H1 (cell line): ENCODE measurements around the gene GPN2. TPM values are rescaled to one million over a fixed set of nuclear protein-coding genes. Genes with fewer than 3 reads are reported as not detected.

Experiments
- CTCF ChIA-PET: fragments of 300-600 bp; sonication (Branson Sonifier 250); formaldehyde crosslinking; loops from one replicate; lab custom pipeline; 2021; ENCODE audit not compliant: partially characterized antibody; lab: Charles Lee
- POLR2A ChIA-PET: fragments of 300-600 bp; sonication (Branson Sonifier 250); formaldehyde crosslinking; loops from one replicate; lab custom pipeline; 2021; ENCODE audit warnings: inconsistent platforms; ENCODE audit not compliant: partially characterized antibody; lab: Charles Lee
- DNase-seq, 2 experiments: peaks; one replicate each; pipeline versions ENCODE4 v3.0.0 to v3.0.0-alpha.2; 2010 to 2022; ENCODE audit warnings: low spot score in 2 of 2, low read depth in 1 of 2, mixed read lengths in 1 of 2
- FAIRE-seq: peaks from 2 replicates; lab custom pipeline; 2011; peaks lifted over from hg19 to GRCh38; lab: Jason Lieb, UNC
- H2AFZ ChIP-seq: 2 replicates; pipeline ENCODE4 v1.8.1; 2012; ENCODE audit warnings: low read length, inconsistent platforms
- H2AK5ac ChIP-seq: 2 replicates; pipeline ENCODE4 v1.6.1; 2013; ENCODE audit warnings: low read depth, low read length
- H2BK120ac ChIP-seq: replicated peaks from 2 replicates; pipeline ENCODE3; 2013; ENCODE audit warnings: low read depth, low read length, inconsistent platforms
- H2BK12ac ChIP-seq: 2 replicates; pipeline ENCODE4 v1.6.1; 2013; ENCODE audit warnings: low read depth, low read length
- H2BK15ac ChIP-seq: 2 replicates; pipeline ENCODE4 v1.6.1; 2013; ENCODE audit warnings: low read length
- H2BK20ac ChIP-seq: 2 replicates; pipeline ENCODE4 v1.6.1; 2013; ENCODE audit warnings: low read length
- H2BK5ac ChIP-seq: 2 replicates; pipeline ENCODE4 v1.6.1; 2013; ENCODE audit warnings: low read depth, low read length
- H3K14ac ChIP-seq: 2 replicates; pipeline ENCODE4 v1.6.1; 2013; ENCODE audit warnings: inconsistent platforms; ENCODE audit not compliant: insufficient read length
- H3K18ac ChIP-seq: 2 replicates; pipeline ENCODE4 v1.6.1; 2013; ENCODE audit warnings: low read length; ENCODE audit errors: extremely low read depth
- H3K23ac ChIP-seq: 2 replicates; pipeline ENCODE4 v1.6.1; 2013; ENCODE audit warnings: inconsistent platforms; ENCODE audit not compliant: insufficient read length
- H3K23me2 ChIP-seq: 2 replicates; pipeline ENCODE4 v1.6.1; 2013; ENCODE audit warnings: low read depth, low read length
- H3K27ac ChIP-seq: 2 replicates; pipeline ENCODE4 v1.6.1; 2011; ENCODE audit warnings: low read depth, low read length, inconsistent platforms
- H3K27me3 ChIP-seq, 4 experiments: replicated peaks in 1 of 4; 1 replicate in 1 of 4; 2 replicates in 3 of 4; pipeline versions ENCODE4 v1.6.1 to v1.8.1; 2011 to 2013; ENCODE audit warnings: low read length in 3 of 4, mild to moderate bottlenecking in 3 of 4, inconsistent platforms in 2 of 4, mixed read lengths in 2 of 4, moderate library complexity in 1 of 4; ENCODE audit not compliant: control insufficient read depth in 3 of 4, insufficient read depth in 3 of 4; ENCODE audit errors: extremely low read depth in 1 of 4
- H3K36me3 ChIP-seq, 4 experiments: 2 replicates each; pipeline versions ENCODE4 v1.6.1 to v1.8.1; 2011 to 2013; ENCODE audit warnings: mild to moderate bottlenecking in 4 of 4, low read length in 3 of 4, moderate library complexity in 2 of 4, control low read depth in 1 of 4, inconsistent platforms in 1 of 4; ENCODE audit not compliant: insufficient read depth in 4 of 4, control insufficient read depth in 2 of 4
- H3K4ac ChIP-seq: replicated peaks from 2 replicates; pipeline ENCODE3; 2013; ENCODE audit warnings: low read length, low read depth, mixed read lengths, inconsistent platforms; ENCODE audit not compliant: insufficient read length
- H3K4me1 ChIP-seq, 4 experiments: replicated peaks in 1 of 4; 1 replicate in 1 of 4; 2 replicates in 3 of 4; pipeline versions ENCODE4 v1.6.1 to v1.8.1; 2011 to 2013; ENCODE audit warnings: low read length in 3 of 4, inconsistent platforms in 2 of 4, mixed read lengths in 1 of 4; ENCODE audit not compliant: insufficient read depth in 4 of 4, control insufficient read depth in 3 of 4
- H3K4me2 ChIP-seq, 2 experiments: 2 replicates each; pipeline versions ENCODE4 v1.6.1 to v1.8.1; 2011 to 2013; ENCODE audit warnings: low read depth in 2 of 2, low read length in 2 of 2, control low read depth in 1 of 2, inconsistent platforms in 1 of 2, mild to moderate bottlenecking in 1 of 2; ENCODE audit not compliant: insufficient read depth in 1 of 2
- H3K4me3 ChIP-seq, 4 experiments: fragments of 200-600, 300-600 bp in 1 of 4; sonication (generic), shearing (Covaris generic), sonication (Bioruptor Twin) in 1 of 4; 2 replicates each; pipeline versions ENCODE4 v1.5.1 to v1.8.1; 2011 to 2016; ENCODE audit warnings: low read length in 4 of 4, low read depth in 3 of 4, control low read depth in 2 of 4, inconsistent platforms in 2 of 4, mild to moderate bottlenecking in 2 of 4, mixed read lengths in 1 of 4, moderate library complexity in 1 of 4; ENCODE audit not compliant: insufficient read depth in 2 of 4; ENCODE audit errors: extremely low read depth in 1 of 4
- H3K56ac ChIP-seq: replicated peaks from 2 replicates; pipeline ENCODE3; 2013; ENCODE audit warnings: low read depth, mild to moderate bottlenecking, mixed read lengths, low read length, inconsistent platforms; ENCODE audit not compliant: insufficient read length
- H3K79me1 ChIP-seq: 2 replicates; pipeline ENCODE4 v1.6.1; 2013; ENCODE audit warnings: low read depth, low read length, control low read depth
- H3K79me2 ChIP-seq, 2 experiments: 2 replicates each; pipeline versions ENCODE4 v1.6.1 to v1.8.1; 2012 to 2013; ENCODE audit warnings: low read length in 2 of 2, mild to moderate bottlenecking in 2 of 2, inconsistent platforms in 1 of 2; ENCODE audit not compliant: insufficient read depth in 2 of 2, control insufficient read depth in 1 of 2
- H3K9ac ChIP-seq, 4 experiments: replicated peaks in 1 of 4; 1 replicate in 1 of 4; 2 replicates in 3 of 4; pipeline versions ENCODE4 v1.6.1 to v1.8.1; 2011 to 2013; ENCODE audit warnings: low read depth in 3 of 4, low read length in 3 of 4, control low read depth in 2 of 4, mild to moderate bottlenecking in 2 of 4, moderate library complexity in 2 of 4, inconsistent platforms in 1 of 4; ENCODE audit errors: extremely low read depth in 1 of 4
- H3K9me3 ChIP-seq, 2 experiments: 2 replicates each; pipeline versions ENCODE4 v1.6.1 to v1.8.1; 2012 to 2013; ENCODE audit warnings: mild to moderate bottlenecking in 2 of 2, moderate library complexity in 2 of 2, control low read depth in 1 of 2, inconsistent platforms in 1 of 2, low read depth in 1 of 2, low read length in 1 of 2, mixed read lengths in 1 of 2; ENCODE audit not compliant: insufficient read depth in 2 of 2
- H4K20me1 ChIP-seq, 2 experiments: replicated peaks in 1 of 2; 2 replicates each; pipeline versions ENCODE3 to v1.8.1; 2011 to 2013; ENCODE audit warnings: inconsistent platforms in 2 of 2, low read length in 2 of 2, mild to moderate bottlenecking in 1 of 2; ENCODE audit not compliant: insufficient read depth in 2 of 2, control insufficient read depth in 1 of 2
- H4K5ac ChIP-seq: 2 replicates; pipeline ENCODE4 v1.6.1; 2013; ENCODE audit warnings: low read length, low read depth, mixed read lengths, inconsistent platforms; ENCODE audit not compliant: insufficient read length
- H4K8ac ChIP-seq: 2 replicates; pipeline ENCODE4 v1.8.0; 2013; ENCODE audit warnings: mild to moderate bottlenecking, moderate library complexity, low read length, inconsistent platforms; ENCODE audit not compliant: insufficient read depth; ENCODE audit errors: extremely low read depth
- H4K91ac ChIP-seq: replicated peaks from 2 replicates; pipeline ENCODE3; 2013; ENCODE audit warnings: low read length, mixed read lengths, inconsistent platforms; ENCODE audit not compliant: insufficient read length
- MAFK ChIP-seq: IDR thresholded peaks from 2 replicates; pipeline ENCODE4 v1.6.1; 2012; ENCODE audit warnings: low read depth, mild to moderate bottlenecking, improper control_type of control experiment, low read length
- SP2 ChIP-seq: IDR thresholded peaks from 2 replicates; pipeline ENCODE4 v1.6.1; 2012; ENCODE audit warnings: mild to moderate bottlenecking, low read length, inconsistent platforms
- TAF7 ChIP-seq: optimal IDR thresholded peaks from 2 replicates; pipeline ENCODE3; 2011; ENCODE audit warnings: low read depth, mild to moderate bottlenecking, inconsistent platforms, low read length, moderate library complexity, borderline replicate concordance
- TEAD4 ChIP-seq: IDR thresholded peaks from 2 replicates; pipeline ENCODE4 v1.6.1; 2012; ENCODE audit warnings: low read depth, low read length, inconsistent platforms, mixed read lengths
- WGBS, 2 experiments: shearing (Covaris generic) in 1 of 2; methylation state at CpG; one replicate each; pipeline versions ENCODE4 v1.1.6 to v1.1.7; 2013 to 2015; ENCODE audit warnings: low lambda C conversion rate in 2 of 2, mixed read lengths in 2 of 2, inconsistent platforms in 1 of 2, low coverage in 1 of 2, missing lambda C conversion rate in 1 of 2; ENCODE audit not compliant: insufficient replicate concordance in 2 of 2, insufficient coverage in 1 of 2, insufficient read length in 1 of 2; ENCODE audit errors: extremely low coverage in 1 of 2, missing lambda C conversion rate in 1 of 2; 5-methylcytosine and 5-hydroxymethylcytosine counted together
- polyA plus RNA-seq, 7 experiments: library from polyadenylated mRNA; depleted of rRNA in 3 of 7; stranded (reverse) in 5 of 7; unstranded in 2 of 7; fragments of >200 nt in 5 of 7; fragments of 200-250 nt in 2 of 7; gene quantifications; 1 replicate in 5 of 7; 2 replicates in 1 of 7; 4 replicates in 1 of 7; pipeline versions ENCODE4 v1.2.1 to v1.2.3, GENCODE V29; 2011 to 2013; ENCODE audit warnings: missing spikeins in 2 of 7, mixed read lengths in 2 of 7
- total RNA-seq: library from RNA; stranded (reverse); fragmentation: NEBNext Ultra II Directional; extraction: Animal tissue kit (Norgen Biotek cat#: 25700); gene quantifications from 2 replicates; pipeline ENCODE4 v1.2.1, GENCODE V29; 2021

GPN2 gene
- total and polyA plus RNA-seq, 2 of the 8 experiments (the other 6 are each of a cell fraction or from before 2014, with no cell fraction given), result 27.3 to 36.8 TPM

GRCh38 chr1:26856181-26856580, 33.9 kb downstream of the GPN2 start:
- WGBS, 2 experiments, result 82% methylated on average over 11 of the region's 11 CpGs; no CpG with 5 or more reads in 1 of the 2 experiments
- DNase-seq (no peak), FAIRE-seq (no peak)
- Histone ChIP-seq H2AK5ac (no peak overlapping the region), H3K27me3 (no peaks in the 10 kb centered on the region; a peak in 1 of 7 replicates), H3K4ac (no peak overlapping the region), H3K9ac (no peak overlapping the region; a peak in 1 of 7 replicates), H2BK15ac (no peak overlapping the region), H3K4me1 (peaks cover 0 to 10% (median 6%) of the 10 kb centered on the region in 4 experiments; a peak in 6 of 7 replicates), H4K8ac (no peak overlapping the region), H4K20me1 (peaks cover 0 to 5% of the 10 kb centered on the region in 2 experiments), H3K18ac (no peak overlapping the region), H3K9me3 (no peaks in the 10 kb centered on the region), H3K56ac (no peak overlapping the region), H2BK20ac (no peak overlapping the region), H3K23ac (no peak overlapping the region), H2BK120ac (no peak overlapping the region), H3K79me2 (no peaks in the 10 kb centered on the region), H3K27ac (no peak overlapping the region), H2BK5ac (no peak overlapping the region; the same call in 1 of the 2 replicates), H3K36me3 (peaks cover 0 to 10% (median 5%) of the 10 kb centered on the region in 4 experiments; a peak in 5 of 8 replicates), H2BK12ac (no peak overlapping the region), H3K4me3 (no peak overlapping the region), H3K4me2 (no peak overlapping the region), H3K23me2 (no peaks in the 10 kb centered on the region), H4K91ac (no peak overlapping the region), H2AFZ (no peak overlapping the region), H3K14ac (no peak overlapping the region), H3K79me1 (no peaks in the 10 kb centered on the region), H4K5ac (no peak overlapping the region)
- no peak for TF ChIP-seq SP2
- TF ChIP-seq TAF7, result no peak
- no peak for TF ChIP-seq TEAD4
- no peak for TF ChIP-seq MAFK
- CTCF ChIA-PET, result interaction anchor here (0.5 to 22.8 kb wide), 8 partner anchors 23 to 1118 kb away, joined by 3 to 547 read pairs (median 3); partner anchors contain the start of gene GPN2
- POLR2A ChIA-PET, result interaction anchor here (0.7 to 2.2 kb wide), 8 partner anchors 9 to 385 kb away, joined by 3 to 7 read pairs (median 4); partner anchors contain the start of genes GPN2 and HMGN2
